ENCODE results near the gene NFIA.

Gene NFIA

GRCh38 chr1:61391730-61392129, 309.4 kb downstream of the NFIA start:
- Mint-ChIP-seq H3K4me3 (no peak overlapping the region), H3K36me3 (no peaks in the 10 kb centered on the region), H3K4me1 (peaks cover 14% of the 10 kb centered on the region), H3K27ac (no peak overlapping the region), H3K27me3 (peaks cover 10% of the 10 kb centered on the region), H3K9me3 (peaks cover 3% of the 10 kb centered on the region)
- no peak for ATAC-seq

DNA sequence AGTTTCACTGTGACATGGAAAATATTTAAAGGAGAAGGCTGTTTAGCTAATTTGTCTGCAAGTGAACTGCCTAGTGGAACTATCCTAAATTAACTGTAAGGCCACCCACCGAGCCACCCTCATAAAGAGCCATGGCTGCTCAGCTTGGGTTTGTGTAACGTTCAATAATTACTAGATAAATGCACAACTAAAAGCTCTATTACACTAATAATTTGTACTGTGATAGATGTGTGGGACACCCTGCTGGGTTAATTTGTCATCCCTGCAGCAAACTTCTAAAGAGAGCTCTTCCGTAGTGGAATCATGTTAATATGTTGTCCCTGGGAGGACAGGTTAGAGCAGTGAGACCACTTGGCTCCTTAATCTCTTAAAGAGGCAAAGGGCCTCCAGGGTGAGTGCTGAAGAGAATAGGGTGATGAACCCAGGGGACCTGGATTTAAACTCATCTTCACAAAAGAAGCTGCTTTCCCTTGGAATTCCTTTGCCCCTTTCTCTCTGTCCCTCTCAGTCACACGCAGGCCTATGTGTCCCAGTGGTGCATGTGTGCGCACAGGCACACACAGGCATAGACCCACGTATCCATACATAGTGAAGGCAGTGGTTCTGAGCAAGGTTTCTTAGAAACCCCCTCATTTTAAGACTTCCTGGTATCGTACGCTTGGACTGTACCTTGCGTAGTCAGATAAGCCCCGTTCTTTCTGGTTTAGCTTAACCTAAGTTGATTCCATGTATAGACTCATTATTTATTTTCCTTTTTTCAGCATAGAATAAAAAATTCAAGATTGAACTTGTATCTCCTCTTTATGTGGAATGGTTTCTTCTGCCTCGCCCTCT, 310.3 kb downstream of the NFIA start:
- Mint-ChIP-seq H3K4me3 (no peak overlapping the region), H3K36me3 (no peaks in the 10 kb centered on the region), H3K27ac (no peak overlapping the region), H3K9me3 (peaks cover 3% of the 10 kb centered on the region), H3K27me3 (peaks cover 10% of the 10 kb centered on the region), H3K4me1 (peaks cover 6% of the 10 kb centered on the region)
- ATAC-seq: no peak

DNA sequence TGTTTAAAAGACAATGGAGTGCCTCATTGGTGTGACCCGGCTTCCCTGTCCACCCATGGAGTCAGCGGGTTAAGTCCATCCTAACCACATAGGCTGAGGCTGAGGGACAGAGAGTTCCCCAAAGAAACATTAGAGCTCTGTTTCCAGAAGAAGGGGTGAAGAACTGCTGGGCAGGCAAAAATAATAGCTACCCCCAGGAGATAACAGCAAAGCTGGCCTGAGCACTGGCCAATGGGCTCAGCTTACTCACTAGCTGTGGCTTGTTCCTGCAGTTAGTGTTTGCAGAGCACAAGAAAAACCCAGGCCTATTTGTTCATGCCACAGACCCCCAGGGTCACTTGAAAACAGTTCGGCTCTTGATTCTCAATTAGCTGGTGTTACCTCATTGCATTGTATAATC, 311.2 kb downstream of the NFIA start:
- peaks cover 3% of the 10 kb centered on the region for H3K9me3 Mint-ChIP-seq
- H3K27ac Mint-ChIP-seq: no peak overlapping the region
- H3K36me3 Mint-ChIP-seq: no peaks in the 10 kb centered on the region
- peaks cover 10% of the 10 kb centered on the region for H3K27me3 Mint-ChIP-seq
- no peak for ATAC-seq
- no peak overlapping the region for H3K4me3 Mint-ChIP-seq
- no peaks in the 10 kb centered on the region for H3K4me1 Mint-ChIP-seq

DNA sequence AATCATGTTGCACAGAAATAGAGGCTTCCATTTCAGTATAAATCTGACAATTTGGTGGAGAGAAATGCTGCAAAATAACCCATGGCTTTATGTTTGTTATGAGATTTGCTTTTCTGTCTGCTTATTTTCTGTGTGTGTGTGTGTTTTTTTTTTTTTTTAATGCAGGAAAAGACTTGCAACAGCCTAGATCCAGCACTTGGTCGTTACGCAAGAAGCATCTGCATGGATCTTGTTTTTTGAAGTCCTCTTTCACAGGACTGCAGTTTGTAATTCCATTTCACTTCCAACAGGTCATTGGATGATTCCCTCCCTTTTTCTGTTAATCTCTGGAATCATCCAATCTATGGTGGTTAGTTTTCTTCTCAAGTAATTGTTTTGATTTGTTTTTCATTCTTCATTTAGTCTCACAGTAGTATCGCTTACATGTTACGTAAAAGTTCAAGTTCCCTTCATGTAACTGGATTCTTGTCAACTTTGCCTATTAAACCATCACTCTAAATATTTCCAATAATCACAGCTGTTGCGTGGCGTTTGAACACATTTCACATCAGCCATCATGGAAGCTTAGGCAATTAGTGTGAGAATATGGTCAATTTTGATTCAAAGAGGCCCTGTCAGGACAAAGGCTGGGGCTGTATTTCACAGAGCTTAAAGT, 312.9 kb downstream of the NFIA start:
- H3K27me3 Mint-ChIP-seq: peaks cover 10% of the 10 kb centered on the region
- no peaks in the 10 kb centered on the region for H3K36me3 Mint-ChIP-seq
- no peak overlapping the region for H3K4me3 Mint-ChIP-seq
- no peaks in the 10 kb centered on the region for H3K9me3 Mint-ChIP-seq
- no peak for ATAC-seq
- H3K27ac Mint-ChIP-seq: no peak overlapping the region
- no peaks in the 10 kb centered on the region for H3K4me1 Mint-ChIP-seq

- H3K4me3 Mint-ChIP-seq: no peak overlapping the region
- H3K27ac Mint-ChIP-seq: no peak overlapping the region
- no peaks in the 10 kb centered on the region for H3K4me1 Mint-ChIP-seq
- ATAC-seq: no peak
- H3K9me3 Mint-ChIP-seq: no peaks in the 10 kb centered on the region
- peaks cover 10% of the 10 kb centered on the region for H3K27me3 Mint-ChIP-seq
- no peaks in the 10 kb centered on the region for H3K36me3 Mint-ChIP-seq
Observed at GRCh38 chr1:61397495-61397894, 315.1 kb downstream of the NFIA start.

DNA sequence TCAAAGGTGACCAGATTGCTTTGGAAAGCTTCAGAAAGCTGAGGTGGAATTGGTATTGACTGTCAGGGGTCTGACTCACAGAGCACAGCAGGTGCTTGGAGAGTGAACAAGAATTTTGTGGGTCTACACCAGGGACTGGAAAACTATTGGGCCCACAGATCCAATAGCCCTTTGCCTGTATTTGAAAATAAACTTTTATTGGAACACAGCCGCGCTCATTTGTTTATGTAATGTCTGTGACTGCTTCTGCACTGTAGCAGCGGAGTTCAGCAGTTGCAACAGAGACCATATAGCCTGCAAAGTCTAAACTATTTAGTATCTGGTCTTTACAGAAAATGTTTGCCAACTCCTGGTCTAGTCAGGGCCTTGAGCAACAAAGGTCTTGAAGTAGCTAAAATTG, 315.6 kb downstream of the NFIA start:
- H3K4me1 Mint-ChIP-seq: no peaks in the 10 kb centered on the region
- no peaks in the 10 kb centered on the region for H3K9me3 Mint-ChIP-seq
- peaks cover 10% of the 10 kb centered on the region for H3K27me3 Mint-ChIP-seq
- no peak for ATAC-seq
- no peak overlapping the region for H3K4me3 Mint-ChIP-seq
- H3K27ac Mint-ChIP-seq: no peak overlapping the region
- no peaks in the 10 kb centered on the region for H3K36me3 Mint-ChIP-seq

- peaks cover 5% of the 10 kb centered on the region for H3K4me1 Mint-ChIP-seq
- no peak for ATAC-seq
Observed at GRCh38 chr1:61399199-61399598, 316.8 kb downstream of the NFIA start.

DNA sequence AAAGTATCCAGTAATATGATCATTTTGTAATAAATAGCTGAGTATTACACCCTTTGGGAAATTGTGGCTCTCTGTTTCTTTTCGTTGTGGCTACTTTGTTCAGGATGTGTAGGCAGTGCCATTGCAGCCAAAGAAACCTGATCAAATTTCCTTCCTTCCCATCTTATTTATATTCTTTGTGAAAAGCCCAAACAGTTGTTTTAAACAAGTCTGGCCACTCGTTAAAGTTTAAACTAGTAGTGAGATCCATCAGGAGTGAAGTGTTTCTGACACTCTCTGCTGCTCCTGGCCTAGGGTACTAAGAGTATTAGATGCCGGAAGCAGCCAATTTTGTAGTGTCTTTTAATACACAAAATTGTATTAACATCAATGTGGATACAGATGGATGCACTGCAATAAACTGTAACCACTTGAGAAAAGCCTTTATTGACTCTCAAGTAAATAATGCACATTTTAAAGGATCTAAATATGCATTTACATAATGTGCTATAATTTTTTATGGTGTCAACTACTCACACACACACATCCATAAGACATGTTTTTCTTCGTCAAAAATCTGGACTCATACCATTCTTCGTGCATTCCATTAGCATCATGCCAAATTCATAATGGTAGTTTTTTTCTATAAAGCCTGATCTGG, 317.9 kb downstream of the NFIA start:
- no peaks in the 10 kb centered on the region for H3K9me3 Mint-ChIP-seq
- peaks cover 8% of the 10 kb centered on the region for H3K4me1 Mint-ChIP-seq
- no peak for ATAC-seq
- no peak overlapping the region for H3K27ac Mint-ChIP-seq
- H3K4me3 Mint-ChIP-seq: no peak overlapping the region
- no peaks in the 10 kb centered on the region for H3K36me3 Mint-ChIP-seq
- peaks cover 16% of the 10 kb centered on the region for H3K27me3 Mint-ChIP-seq

More at GRCh38 chr1:61399199-61399598, 316.8 kb downstream of the NFIA start:
- Mint-ChIP-seq H3K27ac (no peak overlapping the region), H3K4me3 (no peak overlapping the region), H3K27me3 (peaks cover 20% of the 10 kb centered on the region), H3K36me3 (no peaks in the 10 kb centered on the region), H3K9me3 (no peaks in the 10 kb centered on the region)

DNA sequence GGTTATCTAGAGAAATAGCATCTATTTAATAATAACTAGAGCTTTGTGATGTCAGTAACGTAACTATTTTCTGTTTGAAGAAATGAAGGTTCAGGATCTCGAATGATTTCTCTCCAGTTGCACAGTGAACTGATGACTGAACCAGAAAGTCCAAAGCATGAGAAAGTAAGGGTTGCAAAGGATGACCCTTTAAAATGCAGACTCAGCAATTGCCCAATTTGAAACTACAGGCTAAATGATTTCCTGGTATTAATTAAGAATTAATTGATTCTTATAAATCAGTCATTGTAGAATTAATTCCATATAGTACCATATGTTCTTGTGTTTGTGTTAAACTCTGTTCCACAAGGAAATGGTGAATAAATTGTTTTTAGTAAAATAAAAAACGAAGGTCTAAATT, 318.6 kb downstream of the NFIA start:
- no peak for ATAC-seq

DNA sequence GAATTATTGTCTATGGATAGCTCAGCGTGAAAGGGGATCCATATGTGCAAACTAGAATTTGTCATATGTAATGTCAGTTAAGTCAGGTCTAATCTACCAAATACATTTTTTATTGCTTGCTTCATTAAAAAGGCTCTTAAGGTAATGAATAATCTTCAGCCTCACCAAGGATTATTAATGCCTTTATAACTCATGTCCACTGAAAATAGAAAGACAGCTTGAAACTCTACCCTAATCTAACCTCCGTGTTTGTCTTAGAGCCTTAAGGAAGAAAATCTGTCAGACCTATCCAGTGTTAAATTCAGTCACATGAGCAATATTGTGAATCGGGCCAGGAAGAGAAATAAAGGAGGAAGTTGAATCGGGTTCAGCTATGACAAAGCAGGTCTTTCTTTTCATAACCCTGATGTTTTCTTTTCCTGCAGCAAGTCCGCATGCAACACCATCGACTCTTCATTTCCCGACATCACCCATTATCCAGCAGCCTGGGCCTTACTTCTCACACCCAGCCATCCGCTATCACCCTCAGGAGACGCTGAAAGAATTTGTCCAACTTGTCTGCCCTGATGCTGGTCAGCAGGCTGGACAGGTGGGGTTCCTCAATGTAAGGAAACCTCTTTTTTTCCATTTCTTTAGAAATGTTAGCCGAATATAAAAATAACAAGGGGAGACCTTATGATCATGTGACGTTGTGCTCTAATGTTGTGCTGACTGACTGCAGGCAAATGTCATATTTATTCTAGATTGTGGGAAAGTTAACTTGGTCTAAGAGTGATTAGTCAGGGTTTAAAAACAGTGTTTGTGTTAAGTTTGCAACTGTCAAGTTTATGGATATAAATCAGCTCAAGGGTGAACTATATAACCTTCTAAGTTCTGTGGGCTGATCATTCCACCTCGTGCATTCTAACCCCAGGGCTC, 321.6 kb downstream of the NFIA start:
- H3K27me3 Mint-ChIP-seq: peaks cover 14% of the 10 kb centered on the region
- H3K4me1 Mint-ChIP-seq: peaks cover 8% of the 10 kb centered on the region
- H3K9me3 Mint-ChIP-seq: no peaks in the 10 kb centered on the region
- no peak overlapping the region for H3K4me3 Mint-ChIP-seq
- H3K36me3 Mint-ChIP-seq: no peaks in the 10 kb centered on the region
- H3K27ac Mint-ChIP-seq: no peak overlapping the region
- ATAC-seq: no peak

More for the DNA sequence above, 318.6 kb downstream of the NFIA start:
- Mint-ChIP-seq H3K36me3 (no peaks in the 10 kb centered on the region), H3K27ac (no peak overlapping the region), H3K27me3 (peaks cover 14% of the 10 kb centered on the region), H3K4me3 (no peak overlapping the region), H3K9me3 (no peaks in the 10 kb centered on the region), H3K4me1 (peaks cover 8% of the 10 kb centered on the region)

GRCh38 chr1:61404597-61405376, 322.4 kb downstream of the NFIA start:
- Mint-ChIP-seq H3K9me3 (no peaks in the 10 kb centered on the region), H3K4me1 (peaks cover 8% of the 10 kb centered on the region), H3K4me3 (no peak overlapping the region), H3K27me3 (peaks cover 14% of the 10 kb centered on the region), H3K36me3 (no peaks in the 10 kb centered on the region), H3K27ac (no peak overlapping the region)
- ATAC-seq: no peak

- H3K27me3 Mint-ChIP-seq: peaks cover 14% of the 10 kb centered on the region
- H3K4me1 Mint-ChIP-seq: peaks cover 8% of the 10 kb centered on the region
- H3K27ac Mint-ChIP-seq: no peak overlapping the region
- no peak overlapping the region for H3K4me3 Mint-ChIP-seq
- H3K9me3 Mint-ChIP-seq: no peaks in the 10 kb centered on the region
- ATAC-seq: no peak
- no peaks in the 10 kb centered on the region for H3K36me3 Mint-ChIP-seq
Observed at GRCh38 chr1:61406467-61406866, 324.1 kb downstream of the NFIA start.

DNA sequence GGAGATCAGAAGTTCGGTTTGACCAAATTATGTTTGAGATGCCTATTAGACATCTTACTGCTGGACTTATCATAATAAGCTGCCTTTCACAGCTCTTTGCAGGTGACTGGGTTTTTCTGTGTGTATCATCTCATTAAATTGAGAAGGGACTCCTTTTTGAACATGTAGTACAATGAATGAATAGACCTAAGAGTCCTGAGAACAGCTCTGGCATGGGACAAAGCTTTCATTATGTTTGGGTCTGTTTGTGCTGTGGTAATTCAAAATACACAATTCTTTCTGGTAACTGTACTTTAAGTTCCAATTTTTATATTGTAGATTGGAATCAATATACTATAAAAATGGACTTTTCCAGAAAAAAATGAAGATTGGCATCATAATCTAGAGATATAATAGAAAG, 330.2 kb downstream of the NFIA start:
- Mint-ChIP-seq H3K27me3 (no peaks in the 10 kb centered on the region), H3K9me3 (no peaks in the 10 kb centered on the region)

GRCh38 chr1:61419196-61419595, 336.8 kb downstream of the NFIA start:
- no peak for ATAC-seq
- H3K4me3 Mint-ChIP-seq: no peak overlapping the region
- no peaks in the 10 kb centered on the region for H3K36me3 Mint-ChIP-seq
- H3K27me3 Mint-ChIP-seq: peaks cover 16% of the 10 kb centered on the region
- peaks cover 3% of the 10 kb centered on the region for H3K4me1 Mint-ChIP-seq
- no peaks in the 10 kb centered on the region for H3K9me3 Mint-ChIP-seq
- no peak overlapping the region for H3K27ac Mint-ChIP-seq

More for the DNA sequence above, 330.2 kb downstream of the NFIA start:
- Mint-ChIP-seq H3K36me3 (no peaks in the 10 kb centered on the region), H3K27ac (no peak overlapping the region), H3K4me3 (no peak overlapping the region), H3K4me1 (no peaks in the 10 kb centered on the region)
- no peak for ATAC-seq
